H1 (cell line): ENCODE results near the gene DNAJA1. TPM values are rescaled to one million over a fixed set of nuclear protein-coding genes. Genes with fewer than 3 reads are reported as not detected.

Source experiments
- CTCF ChIA-PET: fragments of 300-600 bp; sonication (Branson Sonifier 250); formaldehyde crosslinking; loops from one replicate; lab custom pipeline; 2021; ENCODE audit not compliant: partially characterized antibody; lab: Charles Lee
- POLR2A ChIA-PET: fragments of 300-600 bp; sonication (Branson Sonifier 250); formaldehyde crosslinking; loops from one replicate; lab custom pipeline; 2021; ENCODE audit warnings: inconsistent platforms; ENCODE audit not compliant: partially characterized antibody; lab: Charles Lee
- DNase-seq, 2 experiments: peaks; one replicate each; pipeline versions ENCODE4 v3.0.0 to v3.0.0-alpha.2; 2010 to 2022; ENCODE audit warnings: low spot score in 2 of 2, low read depth in 1 of 2, mixed read lengths in 1 of 2
- FAIRE-seq: peaks from 2 replicates; lab custom pipeline; 2011; peaks lifted over from hg19 to GRCh38; lab: Jason Lieb, UNC
- H2AFZ ChIP-seq: 2 replicates; pipeline ENCODE4 v1.8.1; 2012; ENCODE audit warnings: low read length, inconsistent platforms
- H2AK5ac ChIP-seq: 2 replicates; pipeline ENCODE4 v1.6.1; 2013; ENCODE audit warnings: low read depth, low read length
- H2BK120ac ChIP-seq: replicated peaks from 2 replicates; pipeline ENCODE3; 2013; ENCODE audit warnings: low read depth, low read length, inconsistent platforms
- H2BK12ac ChIP-seq: 2 replicates; pipeline ENCODE4 v1.6.1; 2013; ENCODE audit warnings: low read depth, low read length
- H2BK15ac ChIP-seq: 2 replicates; pipeline ENCODE4 v1.6.1; 2013; ENCODE audit warnings: low read length
- H2BK20ac ChIP-seq: 2 replicates; pipeline ENCODE4 v1.6.1; 2013; ENCODE audit warnings: low read length
- H2BK5ac ChIP-seq: 2 replicates; pipeline ENCODE4 v1.6.1; 2013; ENCODE audit warnings: low read depth, low read length
- H3K14ac ChIP-seq: 2 replicates; pipeline ENCODE4 v1.6.1; 2013; ENCODE audit warnings: inconsistent platforms; ENCODE audit not compliant: insufficient read length
- H3K18ac ChIP-seq: 2 replicates; pipeline ENCODE4 v1.6.1; 2013; ENCODE audit warnings: low read length; ENCODE audit errors: extremely low read depth
- H3K23ac ChIP-seq: 2 replicates; pipeline ENCODE4 v1.6.1; 2013; ENCODE audit warnings: inconsistent platforms; ENCODE audit not compliant: insufficient read length
- H3K23me2 ChIP-seq: 2 replicates; pipeline ENCODE4 v1.6.1; 2013; ENCODE audit warnings: low read depth, low read length
- H3K27ac ChIP-seq: 2 replicates; pipeline ENCODE4 v1.6.1; 2011; ENCODE audit warnings: low read depth, low read length, inconsistent platforms
- H3K27me3 ChIP-seq, 4 experiments: replicated peaks in 1 of 4; 1 replicate in 1 of 4; 2 replicates in 3 of 4; pipeline versions ENCODE4 v1.6.1 to v1.8.1; 2011 to 2013; ENCODE audit warnings: low read length in 3 of 4, mild to moderate bottlenecking in 3 of 4, inconsistent platforms in 2 of 4, mixed read lengths in 2 of 4, moderate library complexity in 1 of 4; ENCODE audit not compliant: control insufficient read depth in 3 of 4, insufficient read depth in 3 of 4; ENCODE audit errors: extremely low read depth in 1 of 4
- H3K36me3 ChIP-seq, 4 experiments: 2 replicates each; pipeline versions ENCODE4 v1.6.1 to v1.8.1; 2011 to 2013; ENCODE audit warnings: mild to moderate bottlenecking in 4 of 4, low read length in 3 of 4, moderate library complexity in 2 of 4, control low read depth in 1 of 4, inconsistent platforms in 1 of 4; ENCODE audit not compliant: insufficient read depth in 4 of 4, control insufficient read depth in 2 of 4
- H3K4ac ChIP-seq: replicated peaks from 2 replicates; pipeline ENCODE3; 2013; ENCODE audit warnings: low read length, low read depth, mixed read lengths, inconsistent platforms; ENCODE audit not compliant: insufficient read length
- H3K4me1 ChIP-seq, 4 experiments: replicated peaks in 1 of 4; 1 replicate in 1 of 4; 2 replicates in 3 of 4; pipeline versions ENCODE4 v1.6.1 to v1.8.1; 2011 to 2013; ENCODE audit warnings: low read length in 3 of 4, inconsistent platforms in 2 of 4, mixed read lengths in 1 of 4; ENCODE audit not compliant: insufficient read depth in 4 of 4, control insufficient read depth in 3 of 4
- H3K4me2 ChIP-seq, 2 experiments: 2 replicates each; pipeline versions ENCODE4 v1.6.1 to v1.8.1; 2011 to 2013; ENCODE audit warnings: low read depth in 2 of 2, low read length in 2 of 2, control low read depth in 1 of 2, inconsistent platforms in 1 of 2, mild to moderate bottlenecking in 1 of 2; ENCODE audit not compliant: insufficient read depth in 1 of 2
- H3K4me3 ChIP-seq, 4 experiments: fragments of 200-600, 300-600 bp in 1 of 4; sonication (generic), shearing (Covaris generic), sonication (Bioruptor Twin) in 1 of 4; 2 replicates each; pipeline versions ENCODE4 v1.5.1 to v1.8.1; 2011 to 2016; ENCODE audit warnings: low read length in 4 of 4, low read depth in 3 of 4, control low read depth in 2 of 4, inconsistent platforms in 2 of 4, mild to moderate bottlenecking in 2 of 4, mixed read lengths in 1 of 4, moderate library complexity in 1 of 4; ENCODE audit not compliant: insufficient read depth in 2 of 4; ENCODE audit errors: extremely low read depth in 1 of 4
- H3K56ac ChIP-seq: replicated peaks from 2 replicates; pipeline ENCODE3; 2013; ENCODE audit warnings: low read depth, mild to moderate bottlenecking, mixed read lengths, low read length, inconsistent platforms; ENCODE audit not compliant: insufficient read length
- H3K79me1 ChIP-seq: 2 replicates; pipeline ENCODE4 v1.6.1; 2013; ENCODE audit warnings: low read depth, low read length, control low read depth
- H3K79me2 ChIP-seq, 2 experiments: 2 replicates each; pipeline versions ENCODE4 v1.6.1 to v1.8.1; 2012 to 2013; ENCODE audit warnings: low read length in 2 of 2, mild to moderate bottlenecking in 2 of 2, inconsistent platforms in 1 of 2; ENCODE audit not compliant: insufficient read depth in 2 of 2, control insufficient read depth in 1 of 2
- H3K9ac ChIP-seq, 4 experiments: replicated peaks in 1 of 4; 1 replicate in 1 of 4; 2 replicates in 3 of 4; pipeline versions ENCODE4 v1.6.1 to v1.8.1; 2011 to 2013; ENCODE audit warnings: low read depth in 3 of 4, low read length in 3 of 4, control low read depth in 2 of 4, mild to moderate bottlenecking in 2 of 4, moderate library complexity in 2 of 4, inconsistent platforms in 1 of 4; ENCODE audit errors: extremely low read depth in 1 of 4
- H3K9me3 ChIP-seq, 2 experiments: 2 replicates each; pipeline versions ENCODE4 v1.6.1 to v1.8.1; 2012 to 2013; ENCODE audit warnings: mild to moderate bottlenecking in 2 of 2, moderate library complexity in 2 of 2, control low read depth in 1 of 2, inconsistent platforms in 1 of 2, low read depth in 1 of 2, low read length in 1 of 2, mixed read lengths in 1 of 2; ENCODE audit not compliant: insufficient read depth in 2 of 2
- H4K20me1 ChIP-seq, 2 experiments: replicated peaks in 1 of 2; 2 replicates each; pipeline versions ENCODE3 to v1.8.1; 2011 to 2013; ENCODE audit warnings: inconsistent platforms in 2 of 2, low read length in 2 of 2, mild to moderate bottlenecking in 1 of 2; ENCODE audit not compliant: insufficient read depth in 2 of 2, control insufficient read depth in 1 of 2
- H4K5ac ChIP-seq: 2 replicates; pipeline ENCODE4 v1.6.1; 2013; ENCODE audit warnings: low read length, low read depth, mixed read lengths, inconsistent platforms; ENCODE audit not compliant: insufficient read length
- H4K8ac ChIP-seq: 2 replicates; pipeline ENCODE4 v1.8.0; 2013; ENCODE audit warnings: mild to moderate bottlenecking, moderate library complexity, low read length, inconsistent platforms; ENCODE audit not compliant: insufficient read depth; ENCODE audit errors: extremely low read depth
- H4K91ac ChIP-seq: replicated peaks from 2 replicates; pipeline ENCODE3; 2013; ENCODE audit warnings: low read length, mixed read lengths, inconsistent platforms; ENCODE audit not compliant: insufficient read length
- POLR2A ChIP-seq, 2 experiments: IDR thresholded peaks; 1 replicate in 1 of 2; 2 replicates in 1 of 2; pipeline ENCODE4 v1.6.1; 2011; ENCODE audit warnings: low read depth in 2 of 2, low read length in 2 of 2, mild to moderate bottlenecking in 2 of 2; ENCODE audit errors: control extremely low read depth in 1 of 2
- TEAD4 ChIP-seq: IDR thresholded peaks from 2 replicates; pipeline ENCODE4 v1.6.1; 2012; ENCODE audit warnings: low read depth, low read length, inconsistent platforms, mixed read lengths
- WGBS, 2 experiments: shearing (Covaris generic) in 1 of 2; methylation state at CpG; one replicate each; pipeline versions ENCODE4 v1.1.6 to v1.1.7; 2013 to 2015; ENCODE audit warnings: low lambda C conversion rate in 2 of 2, mixed read lengths in 2 of 2, inconsistent platforms in 1 of 2, low coverage in 1 of 2, missing lambda C conversion rate in 1 of 2; ENCODE audit not compliant: insufficient replicate concordance in 2 of 2, insufficient coverage in 1 of 2, insufficient read length in 1 of 2; ENCODE audit errors: extremely low coverage in 1 of 2, missing lambda C conversion rate in 1 of 2; 5-methylcytosine and 5-hydroxymethylcytosine counted together
- polyA plus RNA-seq, 7 experiments: library from polyadenylated mRNA; depleted of rRNA in 3 of 7; stranded (reverse) in 5 of 7; unstranded in 2 of 7; fragments of >200 nt in 5 of 7; fragments of 200-250 nt in 2 of 7; gene quantifications; 1 replicate in 5 of 7; 2 replicates in 1 of 7; 4 replicates in 1 of 7; pipeline versions ENCODE4 v1.2.1 to v1.2.3, GENCODE V29; 2011 to 2013; ENCODE audit warnings: missing spikeins in 2 of 7, mixed read lengths in 2 of 7
- total RNA-seq: library from RNA; stranded (reverse); fragmentation: NEBNext Ultra II Directional; extraction: Animal tissue kit (Norgen Biotek cat#: 25700); gene quantifications from 2 replicates; pipeline ENCODE4 v1.2.1, GENCODE V29; 2021

Gene DNAJA1
- total and polyA plus RNA-seq, 2 of the 8 experiments (the other 6 are each of a cell fraction or from before 2014, with no cell fraction given), result 54.4 to 159 TPM

DNA sequence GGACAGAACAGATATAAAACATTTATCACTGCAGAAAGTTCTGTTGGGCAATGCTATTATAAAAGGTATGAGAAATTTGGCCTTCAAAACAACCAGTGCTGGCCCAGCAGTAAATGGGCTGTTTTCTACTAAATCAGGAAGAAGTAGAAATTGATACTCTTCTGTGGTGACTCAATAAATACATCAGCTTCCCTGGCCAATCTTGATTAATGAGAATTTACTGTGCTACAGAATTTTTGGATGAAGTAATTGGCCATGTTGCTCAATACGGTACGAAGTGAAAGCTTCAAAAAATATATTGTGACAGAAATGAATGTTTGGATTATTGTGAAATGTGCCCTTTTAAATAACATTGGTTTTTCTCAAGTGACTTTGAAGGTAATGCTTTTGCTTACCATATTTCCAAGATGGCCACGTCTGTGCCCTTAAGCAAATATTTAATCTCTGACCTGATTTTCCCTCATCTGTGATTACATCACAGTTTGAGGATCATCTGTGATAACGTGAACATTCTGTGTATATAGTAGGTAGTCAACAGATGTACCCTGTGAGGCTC lies 4.2 kb downstream of the DNAJA1 start:
- 0 out of 2 replicates have a peak, but pooled peaks cover 2% of the 10 kb centered on the region for H3K23me2 ChIP-seq
- H3K4me2 ChIP-seq, result no peak overlapping the region
- no peak overlapping the region for H4K91ac ChIP-seq
- no peak overlapping the region for H2BK5ac ChIP-seq
- H3K36me3 ChIP-seq, result peaks cover 32 to 79% (median 62%) of the 10 kb centered on the region in 4 experiments
- H3K9me3 ChIP-seq, result no peaks in the 10 kb centered on the region
- no peak overlapping the region for H2BK120ac ChIP-seq
- 96% methylated on average over 4 of the region's 4 CpGs; no CpG with 5 or more reads in 1 of the 2 experiments for WGBS, 2 experiments
- H3K18ac ChIP-seq, result no peak overlapping the region
- no peak overlapping the region for H3K56ac ChIP-seq
- no peak overlapping the region for H3K23ac ChIP-seq
- no peaks in the 10 kb centered on the region for H3K27me3 ChIP-seq
- no peak for TF ChIP-seq TEAD4
- TF ChIP-seq POLR2A (IDR thresholded peaks at IDR 0.05; ENCODE audit: control extremely low read depth in 1 of 2, low read depth in 2 of 2, low read length in 2 of 2), result peak in 1 of 2 experiments; percentile 11; a peak in 1 of 3 replicates
- H4K8ac ChIP-seq, result no peak overlapping the region
- H3K9ac ChIP-seq, result no peak overlapping the region
- no peak overlapping the region for H3K27ac ChIP-seq
- no peak overlapping the region for H2BK15ac ChIP-seq
- peaks cover 27 to 90% of the 10 kb centered on the region in 2 experiments for H3K79me2 ChIP-seq
- CTCF ChIA-PET, result interaction anchor here (1.9 kb wide), 1 partner anchor 15 kb away, joined by 5 read pairs; no protein-coding TSS in a partner anchor
- peaks cover 10 to 28% of the 10 kb centered on the region in 2 experiments for H4K20me1 ChIP-seq
- H2BK20ac ChIP-seq, result no peak overlapping the region
- no peak overlapping the region for H3K4ac ChIP-seq
- DNase-seq (no peak), FAIRE-seq (no peak)
- H2BK12ac ChIP-seq, result no peak overlapping the region
- no peak overlapping the region for H3K4me3 ChIP-seq
- H3K14ac ChIP-seq, result no peak overlapping the region
- H3K4me1 ChIP-seq, result 0 out of 7 replicates have a peak, but pooled peaks cover 0 to 5% (median 0%) of the 10 kb centered on the region in 4 experiments
- H4K5ac ChIP-seq, result no peak overlapping the region
- POLR2A ChIA-PET, result interaction anchor here (1.1 to 6.4 kb wide), 4 partner anchors 9 to 16 kb away, joined by 3 to 84 read pairs (median 8); no protein-coding TSS in a partner anchor
- H2AK5ac ChIP-seq, result no peak overlapping the region
- no peak overlapping the region for H2AFZ ChIP-seq
- peaks cover 2% of the 10 kb centered on the region; the same call in 1 of the 2 replicates for H3K79me1 ChIP-seq
